ENCODE data around the gene AGPAT4. TPM values are rescaled to one million over a fixed set of nuclear protein-coding genes. Genes with fewer than 3 reads are reported as not detected.

Gene AGPAT4
- total and polyA plus RNA-seq, 2 donors (not counting 1 experiment from before 2014, with no cell fraction given): 4.4 to 6.1 TPM

DNA sequence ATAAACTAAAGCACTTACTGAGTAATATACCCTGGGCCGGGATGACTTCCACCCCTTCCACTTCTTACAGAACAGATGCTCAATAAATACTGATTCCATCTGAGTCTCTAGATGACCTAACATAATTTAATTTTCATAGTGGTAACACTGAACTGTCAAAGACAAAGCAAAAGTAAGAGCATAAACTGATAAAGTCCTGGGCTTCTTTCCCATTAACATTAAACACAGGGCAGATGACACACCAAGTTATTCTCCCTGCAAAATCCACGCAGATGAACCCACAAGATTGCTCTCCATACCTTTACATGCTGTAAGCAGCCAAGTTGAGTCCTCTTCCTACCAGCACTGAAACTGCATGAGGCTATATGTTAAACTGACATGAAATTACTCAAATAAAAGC lies 27.1 kb downstream of the AGPAT4 start:
- Histone ChIP-seq H3K9me3 (ENCODE audit: control extremely low read depth in 1 of 3, control insufficient read depth in 2 of 3, insufficient read depth in 1 of 3, low read length in 2 of 3) (no peaks in the 10 kb centered on the region), H3K27ac (ENCODE audit: low read length in 2 of 2) (no peak overlapping the region), H2AFZ (ENCODE audit: insufficient read depth, low read depth, low read length, poor library complexity, severe bottlenecking) (no peak overlapping the region), H3K4me2 (replicated peaks; ENCODE audit: low read depth, low read length, poor library complexity, severe bottlenecking) (no peak overlapping the region), H3K4me1 (ENCODE audit: control insufficient read depth in 2 of 2, insufficient read depth in 2 of 2, low read length in 2 of 2) (no peaks in the 10 kb centered on the region), H3K79me2 (ENCODE audit: control insufficient read depth, insufficient read depth, low read length) (no peaks in the 10 kb centered on the region), H3K9ac (ENCODE audit: low read length) (no peak overlapping the region), H3K4me3 (ENCODE audit: control extremely low read depth in 1 of 5, extremely low read depth in 1 of 5, insufficient read depth in 1 of 5, low read depth in 2 of 5, low read length in 4 of 5) (no peak overlapping the region), H3K36me3 (replicated peaks in 1 of 2; ENCODE audit: control extremely low read depth in 1 of 2, control insufficient read depth in 1 of 2, extremely low read depth in 1 of 2, insufficient read depth in 2 of 2, low read length in 1 of 2) (no peaks in the 10 kb centered on the region), H3K27me3 (replicated peaks in 1 of 4; ENCODE audit: control extremely low read depth in 1 of 4, control insufficient read depth in 3 of 4, insufficient read depth in 4 of 4, low read length in 3 of 4) (no peaks in the 10 kb centered on the region), H4K20me1 (ENCODE audit: control insufficient read depth, insufficient read depth, low read length, poor library complexity, severe bottlenecking) (no peaks in the 10 kb centered on the region)
- DNase-seq (no peak), ATAC-seq (ENCODE audit: low read depth) (no peak)
- no peaks in the 10 kb centered on the region for H3K27me3 Mint-ChIP-seq
- ChIA-PET POLR2A (no interaction called here), CTCF (no interaction called here)
- intact Hi-C loops (cut with micrococcal nuclease): no loop called here
- H3K4me3 Mint-ChIP-seq: no peak overlapping the region
- no peak overlapping the region for H3K27ac Mint-ChIP-seq
- H3K4me1 Mint-ChIP-seq: no peaks in the 10 kb centered on the region
- WGBS (ENCODE audit: insufficient coverage): 92% methylated on average over 1 of the region's 2 CpGs
- H3K9me3 Mint-ChIP-seq (ENCODE audit: insufficient read depth): no peaks in the 10 kb centered on the region
- TF ChIP-seq, protein P1, sequence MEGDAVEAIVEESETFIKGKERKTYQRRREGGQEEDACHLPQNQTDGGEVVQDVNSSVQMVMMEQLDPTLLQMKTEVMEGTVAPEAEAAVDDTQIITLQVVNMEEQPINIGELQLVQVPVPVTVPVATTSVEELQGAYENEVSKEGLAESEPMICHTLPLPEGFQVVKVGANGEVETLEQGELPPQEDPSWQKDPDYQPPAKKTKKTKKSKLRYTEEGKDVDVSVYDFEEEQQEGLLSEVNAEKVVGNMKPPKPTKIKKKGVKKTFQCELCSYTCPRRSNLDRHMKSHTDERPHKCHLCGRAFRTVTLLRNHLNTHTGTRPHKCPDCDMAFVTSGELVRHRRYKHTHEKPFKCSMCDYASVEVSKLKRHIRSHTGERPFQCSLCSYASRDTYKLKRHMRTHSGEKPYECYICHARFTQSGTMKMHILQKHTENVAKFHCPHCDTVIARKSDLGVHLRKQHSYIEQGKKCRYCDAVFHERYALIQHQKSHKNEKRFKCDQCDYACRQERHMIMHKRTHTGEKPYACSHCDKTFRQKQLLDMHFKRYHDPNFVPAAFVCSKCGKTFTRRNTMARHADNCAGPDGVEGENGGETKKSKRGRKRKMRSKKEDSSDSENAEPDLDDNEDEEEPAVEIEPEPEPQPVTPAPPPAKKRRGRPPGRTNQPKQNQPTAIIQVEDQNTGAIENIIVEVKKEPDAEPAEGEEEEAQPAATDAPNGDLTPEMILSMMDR (IDR thresholded peaks at IDR 0.05): no peak

DNA sequence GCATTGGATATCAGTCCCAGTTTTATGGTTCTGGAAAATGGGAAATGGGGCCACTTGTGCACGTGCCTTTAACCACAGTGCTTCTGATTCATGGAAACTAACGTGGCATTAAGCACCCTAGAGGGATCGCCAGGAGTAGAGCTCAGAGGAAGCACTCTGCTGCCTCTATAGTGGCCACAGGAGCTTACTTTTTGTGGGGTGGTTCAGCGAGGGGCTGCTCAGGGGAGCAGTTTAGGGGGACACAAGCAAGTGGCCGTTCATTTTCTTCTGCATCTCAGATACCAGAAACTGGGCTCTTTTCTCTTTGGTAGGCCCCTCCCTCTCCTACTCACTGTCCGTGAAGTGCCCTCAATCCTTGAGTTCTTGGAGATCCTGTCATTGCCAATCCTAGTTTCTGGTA lies 28.5 kb downstream of the AGPAT4 start:
- intact Hi-C loops (cut with micrococcal nuclease): no loop called here
- no peaks in the 10 kb centered on the region for H3K9me3 Mint-ChIP-seq (ENCODE audit: insufficient read depth)
- TF ChIP-seq EZH2 (IDR thresholded peaks at IDR 0.05; ENCODE audit: borderline replicate concordance, insufficient read depth, low read depth, low read length, poor library complexity, severe bottlenecking): no peak
- TF ChIP-seq, protein P1 (IDR thresholded peaks at IDR 0.05): no peak
- no peak overlapping the region for H3K9ac ChIP-seq (ENCODE audit: low read length)
- DNase-seq (no peak), ATAC-seq (ENCODE audit: low read depth) (no peak)
- WGBS (ENCODE audit: insufficient coverage): 83% methylated on average over 4 of the region's 6 CpGs
- ChIA-PET POLR2A (no interaction called here), CTCF (no interaction called here)
- H3K27me3 Mint-ChIP-seq: no peaks in the 10 kb centered on the region
- no peak overlapping the region for H3K4me3 ChIP-seq (ENCODE audit: control extremely low read depth in 1 of 5, extremely low read depth in 1 of 5, insufficient read depth in 1 of 5, low read depth in 2 of 5, low read length in 4 of 5)
- H3K27me3 ChIP-seq (replicated peaks in 1 of 4; ENCODE audit: control extremely low read depth in 1 of 4, control insufficient read depth in 3 of 4, insufficient read depth in 4 of 4, low read length in 3 of 4): no peaks in the 10 kb centered on the region
- no peaks in the 10 kb centered on the region for H4K20me1 ChIP-seq (ENCODE audit: control insufficient read depth, insufficient read depth, low read length, poor library complexity, severe bottlenecking)
- H3K4me2 ChIP-seq (replicated peaks; ENCODE audit: low read depth, low read length, poor library complexity, severe bottlenecking): no peak overlapping the region
- H3K4me1 Mint-ChIP-seq: no peaks in the 10 kb centered on the region
- no peak overlapping the region for H3K27ac Mint-ChIP-seq
- no peaks in the 10 kb centered on the region for H3K36me3 ChIP-seq (replicated peaks in 1 of 2; ENCODE audit: control extremely low read depth in 1 of 2, control insufficient read depth in 1 of 2, extremely low read depth in 1 of 2, insufficient read depth in 2 of 2, low read length in 1 of 2)
- no peaks in the 10 kb centered on the region for H3K9me3 ChIP-seq (ENCODE audit: control extremely low read depth in 1 of 3, control insufficient read depth in 2 of 3, insufficient read depth in 1 of 3, low read length in 2 of 3)
- no peak overlapping the region for H2AFZ ChIP-seq (ENCODE audit: insufficient read depth, low read depth, low read length, poor library complexity, severe bottlenecking)
- H3K4me3 Mint-ChIP-seq: no peak overlapping the region
- no peaks in the 10 kb centered on the region for H3K79me2 ChIP-seq (ENCODE audit: control insufficient read depth, insufficient read depth, low read length)
- no peaks in the 10 kb centered on the region for H3K4me1 ChIP-seq (ENCODE audit: control insufficient read depth in 2 of 2, insufficient read depth in 2 of 2, low read length in 2 of 2)
- H3K27ac ChIP-seq (ENCODE audit: low read length in 2 of 2): no peak overlapping the region

Data from B cell (primary cell).